Esophagus mucosa (tissue), 1 donor: ENCODE results near the gene CORO7. TPM values are rescaled to one million over a fixed set of nuclear protein-coding genes. Genes with fewer than 3 reads are reported as not detected.
A peak's percentile ranks its signal among the peaks of the same experiment; 100 is the strongest.

Experiments
- ATAC-seq: fragments of 200-7000 bp; cut with Tn5 transposase; one replicate; pipeline ENCODE4 v1.9.1; 2020
- total RNA-seq: library from RNA; stranded (reverse); gene quantifications from one replicate; pipeline ENCODE4 v1.2.4, GENCODE V29; 2023
- donor health status: DM: yes; HTN: yes; CAD: no.

CORO7 gene
- total RNA-seq, 1 donor from 2014 or later, result 7.9 TPM

DNA sequence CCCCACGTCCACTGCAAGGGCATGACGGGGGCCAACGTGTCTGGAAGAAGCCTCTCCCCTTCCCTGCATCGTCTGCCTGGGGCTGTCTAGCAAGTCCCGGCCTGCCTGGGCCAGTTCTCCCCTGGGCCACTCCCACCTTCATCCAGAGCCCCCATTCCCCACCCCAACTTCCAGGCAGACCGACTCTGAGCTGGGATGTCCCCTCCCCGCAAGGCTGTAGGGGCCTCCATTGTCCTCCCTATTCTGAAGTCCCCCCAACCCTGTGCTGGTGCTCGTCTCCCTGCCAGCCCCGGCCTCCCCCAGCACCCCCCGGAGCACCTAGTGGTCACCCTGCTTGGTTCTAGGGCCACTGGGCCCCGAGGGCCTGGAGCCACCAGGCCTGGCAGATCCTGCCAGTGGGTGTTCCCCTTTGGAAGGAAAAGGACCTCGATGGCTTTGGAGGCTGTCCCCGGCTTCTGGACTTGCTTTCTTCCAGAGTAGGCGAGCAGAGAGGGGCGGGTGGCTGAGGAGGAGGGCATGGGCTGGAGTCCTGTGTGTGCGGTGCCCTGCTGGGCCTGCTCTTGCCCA, 95.7 kb downstream of the CORO7 start:
- ATAC-seq, result no peak

DNA sequence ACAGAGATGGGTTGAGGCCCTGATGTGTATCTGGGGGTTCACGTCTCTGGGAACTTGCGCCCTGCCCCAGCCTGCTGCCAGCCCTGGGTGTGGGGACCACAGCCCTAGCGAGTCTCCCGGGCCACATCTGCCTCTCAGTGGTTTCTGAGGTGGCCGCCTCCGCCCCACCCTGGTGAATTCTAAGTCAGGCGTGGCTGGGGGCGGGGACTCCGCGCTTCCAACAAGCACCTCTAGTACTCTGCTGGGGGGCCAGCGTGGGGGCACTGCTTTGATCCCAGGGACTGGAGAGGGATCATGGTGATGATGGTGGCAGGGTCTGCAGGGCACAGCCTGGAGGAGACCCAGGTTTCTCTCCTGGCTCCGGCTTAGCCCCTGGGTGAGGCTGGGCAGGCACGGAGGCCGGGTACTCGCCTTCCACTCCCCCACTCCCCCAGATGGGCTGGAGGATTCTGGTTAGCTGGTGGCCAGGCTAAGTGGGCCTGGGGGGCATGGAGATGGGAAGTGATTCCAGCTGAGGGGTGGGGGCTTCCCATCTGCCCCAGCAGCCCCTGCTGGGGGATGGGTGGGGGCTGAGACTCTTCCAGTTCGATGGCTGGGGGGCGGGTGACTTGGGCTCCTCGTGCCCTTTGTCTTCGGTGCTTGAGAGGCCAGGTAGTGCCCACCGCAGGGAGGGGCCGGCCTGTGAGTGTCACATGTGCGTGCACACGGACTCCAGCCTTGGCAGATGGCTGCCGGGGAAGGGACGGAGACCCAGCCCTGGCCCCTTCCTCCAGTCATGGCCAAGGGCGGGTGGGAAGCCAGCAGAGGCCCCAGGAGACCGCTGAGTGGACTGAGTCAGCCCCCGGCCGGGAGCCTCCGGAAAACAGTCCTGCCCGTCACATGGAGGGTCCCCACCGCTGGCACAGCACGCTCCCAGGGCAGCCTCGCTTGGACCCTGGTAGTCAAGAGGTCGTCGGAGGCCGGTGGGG, 96.7 kb downstream of the CORO7 start:
- peak; percentile 14 for ATAC-seq

DNA sequence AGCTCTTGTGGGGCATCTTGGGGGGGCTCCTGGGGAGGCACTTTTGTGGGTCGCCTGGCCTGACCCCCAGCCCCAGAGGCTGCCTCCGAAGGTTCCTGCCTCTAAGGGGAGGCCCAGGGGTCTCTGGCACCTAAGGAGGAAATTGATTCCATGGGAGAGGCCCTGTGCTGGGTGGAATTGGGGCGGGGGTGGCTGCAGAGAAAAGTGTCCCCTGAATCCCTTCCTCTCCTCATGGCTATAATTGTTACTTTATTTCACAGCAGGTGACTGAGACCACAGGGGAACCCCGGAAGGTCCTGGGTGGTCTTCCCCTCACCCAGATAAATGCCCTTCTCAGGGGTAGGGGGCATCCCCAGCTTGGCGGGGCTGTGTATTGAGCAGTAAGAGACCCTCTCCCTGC, 97.4 kb downstream of the CORO7 start:
- no peak for ATAC-seq

DNA sequence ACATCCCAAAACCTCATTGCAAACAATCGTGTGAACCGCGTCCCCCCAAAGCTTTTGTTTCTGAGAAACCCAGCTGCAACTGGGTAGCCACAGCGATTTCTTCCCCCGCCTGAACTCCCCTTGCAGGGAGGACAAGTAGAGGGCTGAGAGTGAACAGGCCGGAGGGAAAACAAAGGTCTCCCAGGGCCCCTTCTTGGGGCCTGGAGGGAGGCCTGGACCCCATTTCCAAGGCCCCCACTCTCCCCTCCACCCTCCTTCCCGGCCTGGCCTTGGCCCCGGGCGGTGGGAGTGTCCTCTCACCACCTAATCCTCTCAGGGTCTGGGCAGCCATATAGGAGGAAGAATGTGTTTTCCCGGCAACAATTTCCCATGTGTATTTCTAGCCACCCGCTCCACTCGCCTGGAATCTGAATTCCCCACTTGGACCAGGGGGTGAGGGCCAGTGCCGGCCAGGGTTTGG, 97.9 kb downstream of the CORO7 start:
- ATAC-seq, result no peak

DNA sequence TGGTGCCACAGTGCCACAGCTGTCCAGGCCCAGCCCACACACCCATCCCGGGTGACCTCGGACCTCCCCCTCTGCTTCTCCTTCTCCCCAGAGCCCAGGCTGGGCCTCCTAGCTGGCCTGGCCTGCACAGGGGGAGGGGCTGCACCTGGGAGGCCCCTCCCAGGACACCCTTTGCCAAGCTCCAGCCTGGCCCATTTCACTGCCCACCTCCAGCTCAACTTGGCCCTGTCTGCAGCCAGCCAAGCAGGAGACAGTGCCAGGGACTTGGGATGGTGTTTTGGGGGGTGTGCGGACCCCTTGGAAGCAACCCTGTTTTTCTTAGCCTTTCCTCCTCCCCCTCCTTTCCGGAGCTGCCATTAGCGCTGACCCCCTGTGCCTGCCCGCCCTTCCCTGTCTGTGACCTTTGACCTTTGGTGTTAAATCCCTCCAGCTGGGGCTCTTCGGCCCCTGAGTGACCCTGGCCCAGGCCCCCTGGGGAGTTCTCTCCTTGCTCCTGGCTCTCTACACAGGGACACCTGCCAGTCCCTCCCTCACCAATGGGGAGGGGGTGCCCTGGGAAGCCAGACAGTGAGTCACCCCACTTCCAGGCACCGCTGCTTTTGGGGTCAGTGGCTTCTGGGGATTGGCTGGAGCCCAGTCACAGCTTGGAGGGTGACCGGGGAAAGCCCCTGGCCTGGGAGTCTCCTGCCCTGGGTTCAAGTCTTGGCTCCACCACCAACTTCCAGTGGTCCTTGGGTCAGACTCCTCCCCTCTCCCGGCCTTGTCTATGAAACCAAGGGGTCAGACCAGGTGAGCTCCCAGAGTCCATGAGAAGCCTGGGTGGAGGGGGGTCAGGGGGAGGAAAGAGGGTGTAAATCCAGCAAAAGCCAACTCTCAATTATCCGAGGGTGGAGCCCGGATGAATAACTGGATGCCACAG, 98.6 kb downstream of the CORO7 start:
- no peak for ATAC-seq

DNA sequence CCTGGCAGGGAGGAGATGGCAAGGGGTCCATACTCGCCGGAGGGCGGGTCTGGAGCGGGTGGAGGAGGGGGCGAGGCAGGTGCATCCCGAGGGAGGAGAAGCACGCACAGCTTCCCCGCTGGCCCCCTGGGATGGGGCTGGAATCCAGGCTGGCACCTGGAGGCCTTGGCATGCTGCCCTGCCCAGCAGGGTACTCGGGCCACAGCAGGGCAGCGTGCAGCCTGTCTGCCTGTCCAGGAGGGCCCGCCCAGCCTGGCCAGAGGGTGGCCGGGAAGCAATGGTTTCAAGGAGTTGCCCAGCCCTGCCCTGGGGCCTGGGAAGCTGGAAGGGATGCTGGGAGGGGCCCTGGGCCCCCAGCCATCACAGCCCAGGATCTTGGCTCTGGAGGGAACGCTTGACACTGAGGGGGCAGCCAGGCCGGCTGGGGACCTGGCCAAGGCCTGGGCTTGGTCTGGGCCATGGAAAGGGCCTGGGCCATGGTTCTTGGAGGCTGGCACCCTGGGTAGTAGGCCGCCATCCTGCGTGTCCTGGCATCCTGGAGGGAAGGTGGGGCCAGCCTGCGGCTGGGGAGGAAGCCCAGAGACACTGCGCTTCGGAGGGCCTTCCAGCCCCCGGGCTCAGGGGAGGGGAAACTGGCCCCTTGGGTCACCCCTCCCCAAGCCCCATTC, 99.4 kb downstream of the CORO7 start:
- no peak for ATAC-seq

DNA sequence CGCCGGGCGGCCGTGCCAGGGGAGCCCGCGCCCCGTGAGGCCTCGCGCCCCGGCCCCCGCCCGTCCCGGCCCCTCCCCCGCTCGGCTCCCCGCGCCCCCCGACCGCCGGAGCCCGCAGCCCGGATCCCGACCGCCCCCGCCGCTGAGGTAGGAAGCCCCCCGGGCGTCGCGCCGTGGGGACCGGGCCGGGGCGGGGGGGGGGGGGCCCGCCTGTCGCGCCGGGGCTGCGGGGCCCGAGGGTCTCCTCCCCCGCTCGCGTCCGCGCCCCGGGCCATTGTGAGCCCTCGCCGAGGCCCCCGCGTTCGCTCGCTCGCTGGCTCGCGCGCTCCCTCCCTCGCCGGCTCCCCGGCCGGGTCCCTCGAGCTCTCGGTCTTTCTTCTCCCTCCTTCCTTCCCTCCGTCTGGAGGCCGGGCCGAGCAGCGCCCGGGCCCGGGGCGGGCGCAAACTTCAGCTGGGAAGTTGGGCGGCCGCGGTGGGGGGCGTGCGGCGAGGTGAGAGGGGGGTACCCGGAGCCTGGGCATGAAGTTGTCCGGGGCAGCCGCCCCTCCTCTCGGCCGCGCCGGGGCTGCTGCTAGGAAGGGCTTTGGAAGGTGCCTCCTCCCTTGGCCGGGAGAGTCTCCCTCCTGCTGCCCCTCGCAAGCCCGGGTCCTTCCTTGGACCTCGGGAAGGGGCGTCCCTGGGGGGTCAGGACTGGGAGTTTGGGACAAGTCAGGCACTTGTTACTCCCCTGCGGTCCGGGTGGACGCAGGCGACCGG, 100.1 kb downstream of the CORO7 start:
- ATAC-seq, result no peak

DNA sequence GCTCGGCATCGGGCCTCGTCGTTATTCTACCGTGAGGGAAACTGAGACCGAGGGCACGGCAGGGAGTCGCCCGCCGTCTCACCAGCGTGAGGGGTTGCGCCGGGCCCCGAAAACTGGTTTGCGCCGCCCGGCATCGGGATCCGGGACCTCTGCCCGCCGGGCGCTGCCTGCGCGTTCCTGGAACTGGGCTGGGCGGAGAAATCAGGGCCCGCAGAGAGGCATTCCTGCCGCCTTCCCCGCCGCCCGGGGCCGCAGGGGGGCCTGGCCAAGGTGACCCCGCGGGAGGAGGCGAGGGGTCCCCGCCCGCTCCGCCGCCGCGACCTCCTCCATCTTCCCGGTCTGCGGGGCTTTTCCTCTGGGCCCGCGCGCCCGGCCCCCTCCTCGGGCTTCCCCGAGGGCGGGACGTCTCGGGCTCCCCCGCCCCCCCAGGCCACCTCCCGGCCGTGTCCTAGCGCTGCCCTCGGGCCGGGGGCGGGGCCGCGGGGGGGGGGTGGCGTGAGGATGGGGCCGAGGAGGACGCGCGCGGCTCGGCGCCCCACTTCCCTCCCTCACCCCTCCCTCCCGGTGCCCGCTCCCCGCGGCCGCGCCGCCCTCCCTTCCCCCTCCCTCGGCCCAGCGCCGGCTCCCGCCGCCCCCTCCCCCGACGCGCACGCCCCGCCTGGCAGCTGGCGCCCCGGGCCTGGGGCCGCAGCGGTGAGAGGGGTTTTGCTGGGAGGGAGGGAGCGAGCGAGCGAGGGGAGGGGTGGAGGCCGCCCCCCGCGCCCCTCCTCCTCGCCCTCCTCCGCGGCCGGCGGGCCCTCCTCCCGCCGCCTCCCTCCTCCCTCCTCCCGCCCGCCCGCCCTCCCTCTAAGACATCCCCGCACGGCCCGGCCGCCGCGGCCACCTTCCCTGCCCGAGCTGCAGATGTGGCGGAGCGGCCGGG, 100.9 kb downstream of the CORO7 start, which contains the start of gene GLIS2:
TSS of gene GLIS2 (plus strand) at position 882 of the 922 bp plus-strand sequence. CDS start 16,214 bp downstream, outside the sequence.
- peak; percentile 35 for ATAC-seq

DNA sequence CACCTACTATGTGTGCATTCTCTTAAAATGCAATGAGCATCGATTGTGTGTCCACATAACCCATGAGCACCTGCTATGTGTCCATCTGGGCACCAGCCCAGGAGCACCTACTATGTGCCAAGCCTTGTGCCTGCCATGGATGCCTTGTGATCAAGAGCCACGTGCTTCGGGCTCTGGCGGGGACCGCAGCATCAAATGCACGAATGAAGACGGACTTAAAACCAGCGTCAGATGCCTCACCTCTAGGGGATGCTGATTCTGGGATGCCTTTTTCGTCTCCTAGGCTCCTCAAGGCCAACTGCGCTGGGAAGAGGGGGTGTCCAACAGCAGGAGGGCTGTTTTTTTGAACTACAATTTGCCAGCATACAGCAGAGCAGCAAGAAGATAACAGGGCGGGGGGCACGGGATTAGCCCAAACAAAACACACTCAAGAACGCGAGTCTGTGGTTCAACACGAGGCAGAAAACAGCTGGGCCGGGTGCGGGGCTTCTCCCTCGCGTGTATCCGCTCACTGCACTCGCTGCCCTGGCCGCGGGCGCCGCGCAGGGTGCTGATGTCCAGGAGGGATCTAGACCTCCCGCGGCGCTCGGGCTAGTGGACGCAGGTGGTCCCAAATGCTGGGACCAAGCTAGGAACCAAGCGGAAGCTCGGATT, 101.7 kb downstream of the CORO7 start:
- ATAC-seq, result no peak

DNA sequence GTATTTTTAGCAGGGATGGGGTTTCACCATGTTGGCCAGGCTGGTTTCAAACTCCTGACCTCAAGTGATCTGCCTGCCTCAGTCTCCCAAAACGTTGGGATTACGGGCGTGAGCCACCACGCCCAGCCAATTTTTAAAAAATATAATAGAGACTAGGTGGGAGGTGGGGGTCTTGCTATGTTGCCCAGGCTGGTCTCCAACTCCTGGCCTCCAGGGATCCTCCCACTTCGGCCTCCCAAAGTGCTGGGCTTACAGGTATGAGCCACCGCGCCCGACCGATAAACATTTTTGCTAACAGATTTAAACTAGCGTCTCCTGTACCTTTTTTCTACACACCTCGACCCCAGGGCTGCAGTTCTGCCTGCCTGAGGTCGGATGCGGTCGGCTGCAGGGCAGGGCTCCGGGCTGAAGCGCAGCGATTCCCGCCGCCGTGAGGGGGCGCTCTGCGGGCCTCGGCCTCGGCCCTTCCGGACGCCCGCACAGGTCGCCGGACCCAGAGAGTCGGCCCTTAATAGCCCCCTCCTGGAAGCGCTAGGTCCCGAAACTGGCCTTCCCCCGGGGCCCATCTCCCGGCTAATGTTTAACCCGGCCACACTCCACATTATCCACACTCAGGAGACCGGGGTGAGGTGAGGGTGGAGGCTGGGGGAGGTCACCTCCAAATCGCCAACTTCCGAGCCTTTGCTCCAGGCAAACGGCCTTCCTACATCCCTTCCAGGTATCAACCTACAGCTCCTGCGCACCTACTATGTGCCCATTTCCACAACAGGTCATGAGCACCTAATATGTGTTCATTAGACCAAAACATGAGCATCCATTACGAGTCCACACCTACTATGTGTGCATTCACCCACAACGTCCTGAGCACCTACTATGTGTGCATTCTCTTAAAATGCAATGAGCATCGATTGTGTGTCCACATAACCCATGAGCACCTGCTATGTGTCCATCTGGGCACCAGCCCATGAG, 102.5 kb downstream of the CORO7 start:
- ATAC-seq, result no peak

DNA sequence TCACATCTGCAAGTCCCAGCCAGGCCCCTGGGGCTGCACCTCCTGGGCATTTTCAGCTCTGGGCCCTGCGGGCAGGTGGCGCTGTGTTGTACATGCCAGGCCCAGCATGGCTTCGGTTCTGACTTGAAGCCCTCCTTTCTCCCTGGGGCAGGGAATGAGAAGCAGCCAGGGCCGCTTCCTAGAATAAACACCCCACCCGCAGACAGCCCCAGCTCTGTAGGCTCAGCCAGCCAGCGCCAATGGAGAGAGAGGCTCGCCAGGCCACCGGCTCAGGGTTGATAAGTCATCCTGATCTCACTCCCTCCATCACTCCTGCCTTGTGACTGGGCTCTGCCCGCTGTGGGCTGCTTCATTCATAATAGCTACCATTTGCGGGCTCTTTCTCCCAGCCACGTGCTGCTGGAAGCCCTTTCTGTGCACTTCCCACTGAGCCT, 106.5 kb downstream of the CORO7 start:
- peak; percentile 22 for ATAC-seq

DNA sequence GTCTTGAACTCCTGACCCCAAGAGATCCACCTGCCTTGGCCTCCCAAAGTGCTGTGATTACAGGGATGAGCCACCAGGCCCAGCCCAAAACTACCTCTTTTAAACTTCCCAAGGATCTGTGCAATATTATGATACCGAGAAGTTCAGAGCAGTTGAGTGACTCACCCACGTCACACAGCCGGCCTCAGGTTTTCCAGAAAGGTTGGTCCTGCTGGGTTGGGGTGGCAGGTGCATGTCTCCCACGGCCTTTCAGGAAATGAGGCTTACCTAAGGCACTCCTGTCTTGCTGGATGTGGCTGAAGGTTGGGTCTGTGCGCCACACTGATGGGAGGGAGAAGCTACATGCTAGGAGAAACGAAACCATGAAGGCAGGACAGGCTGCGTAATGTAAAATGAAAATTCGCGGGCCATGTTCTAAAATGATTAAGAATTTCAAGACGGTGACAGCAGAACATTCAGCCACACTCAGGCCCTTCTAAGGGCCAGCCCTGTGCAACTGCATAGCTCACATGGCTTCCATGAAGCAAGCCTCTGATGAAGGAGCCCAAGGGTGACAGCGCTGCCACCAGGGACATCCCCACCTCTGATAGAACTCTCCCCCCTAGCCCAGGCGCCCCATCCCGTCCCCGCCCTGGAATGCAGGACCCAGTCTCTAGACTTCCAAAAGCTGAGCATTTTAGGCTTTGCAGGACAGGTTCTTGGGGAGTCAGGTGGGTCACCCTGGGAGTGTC, 107.1 kb downstream of the CORO7 start:
- ATAC-seq, result peak; percentile 38

DNA sequence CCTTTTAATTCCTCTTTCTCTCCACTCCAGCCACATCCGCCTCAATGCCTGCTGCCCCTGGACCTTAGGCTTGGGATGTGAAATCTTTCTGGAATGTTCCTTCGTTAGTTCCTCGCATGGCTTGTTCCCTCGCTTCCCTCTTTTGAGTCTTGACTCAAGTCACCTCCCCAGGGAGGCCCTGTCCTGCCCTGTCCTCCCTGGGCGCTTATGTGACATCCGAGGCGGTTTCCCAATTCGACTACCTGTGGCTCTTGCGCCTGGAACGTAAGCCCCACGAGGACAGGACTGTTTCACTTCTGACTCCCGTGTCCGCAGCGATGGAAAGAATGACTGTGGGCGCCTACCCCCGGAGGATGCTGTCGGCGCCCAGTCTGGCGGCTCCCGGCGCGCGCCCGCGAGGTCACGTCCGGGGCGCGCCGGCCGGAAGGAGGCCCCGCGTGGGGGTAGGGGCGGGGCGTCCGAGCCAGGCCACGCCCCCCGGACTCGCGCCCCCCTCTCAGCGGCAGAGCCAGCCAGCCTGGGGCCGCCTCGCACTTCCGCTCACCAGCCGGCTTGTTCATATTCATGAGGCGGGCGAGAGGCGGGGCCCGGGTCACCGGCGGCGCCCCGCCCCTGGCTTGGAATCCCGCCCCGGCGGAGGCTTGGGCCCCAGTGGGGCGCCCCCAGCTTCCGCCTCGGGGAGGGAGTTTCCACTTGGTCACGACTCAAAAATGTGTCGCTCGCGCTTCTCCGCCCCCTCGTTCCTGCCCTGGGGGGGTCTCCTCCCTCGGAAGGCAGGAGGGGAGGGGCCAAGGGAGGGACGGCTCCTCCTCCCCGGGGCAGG, 109.0 kb downstream of the CORO7 start:
- ATAC-seq, result peak; percentile 93

DNA sequence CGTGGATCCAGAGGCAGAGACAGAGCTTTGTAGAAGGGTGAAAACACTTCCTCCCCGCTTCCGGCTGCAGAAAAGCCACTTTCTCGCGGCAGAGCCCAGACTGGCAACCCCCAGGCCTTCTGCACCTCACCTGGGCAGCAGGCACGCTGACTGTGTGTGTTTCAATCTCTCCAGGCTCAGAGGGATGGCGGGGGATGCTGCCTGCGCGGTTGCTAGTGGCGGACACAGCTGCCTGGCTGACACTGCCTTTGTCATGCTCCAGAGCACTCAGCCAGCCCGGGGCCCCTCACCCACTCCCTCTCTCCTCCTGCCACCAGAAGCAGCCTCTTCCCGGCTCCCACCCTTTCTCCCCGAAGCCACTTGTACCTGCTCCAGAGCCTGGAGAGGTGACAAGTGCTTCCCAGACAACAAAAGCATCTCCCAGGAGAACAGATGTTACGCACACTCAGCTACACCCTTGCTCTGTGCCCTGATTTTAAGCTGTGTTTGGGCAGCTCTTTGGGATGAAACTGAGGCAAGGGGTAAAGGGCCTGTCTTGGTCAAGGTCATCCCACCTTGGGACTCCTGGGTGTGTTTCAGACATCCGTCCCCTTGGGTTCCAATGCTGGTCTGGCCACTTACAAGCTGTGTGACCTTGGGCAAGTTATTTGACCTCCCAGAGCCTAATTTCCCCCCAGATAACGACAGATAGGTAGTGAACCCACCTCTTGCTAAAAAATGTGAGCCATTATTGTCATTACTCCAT, 109.8 kb downstream of the CORO7 start:
- ATAC-seq, result no peak
